Astrocyte of the cerebellum (primary cell): ENCODE results near the gene FAM222B.

Experiments
- DNase-seq: peaks from one replicate; pipeline ENCODE4 v3.0.0-alpha.2; 2011; ENCODE audit warnings: low read depth
- H3K4me3 ChIP-seq: 2 replicates; pipeline ENCODE4 v1.5.1; 2011; ENCODE audit warnings: mild to moderate bottlenecking, low read depth, low read length, moderate library complexity
- in situ Hi-C: cut with HindIII; loops from 2 replicates; pipeline ENCODE4 v1.10.0; 2017; ENCODE audit warnings: low sequenced_read_pairs
- TF ChIP-seq, protein P1 (sequence below): IDR thresholded peaks from 2 replicates; pipeline ENCODE4 v1.5.1; 2012; ENCODE audit warnings: low read length, low read depth, moderate library complexity, mild to moderate bottlenecking; ENCODE audit errors: missing control alignments

Gene FAM222B

GRCh38 chr17:28873839-28874238 is 31.2 kb upstream of the FAM222B start:
- TF ChIP-seq, protein P1, sequence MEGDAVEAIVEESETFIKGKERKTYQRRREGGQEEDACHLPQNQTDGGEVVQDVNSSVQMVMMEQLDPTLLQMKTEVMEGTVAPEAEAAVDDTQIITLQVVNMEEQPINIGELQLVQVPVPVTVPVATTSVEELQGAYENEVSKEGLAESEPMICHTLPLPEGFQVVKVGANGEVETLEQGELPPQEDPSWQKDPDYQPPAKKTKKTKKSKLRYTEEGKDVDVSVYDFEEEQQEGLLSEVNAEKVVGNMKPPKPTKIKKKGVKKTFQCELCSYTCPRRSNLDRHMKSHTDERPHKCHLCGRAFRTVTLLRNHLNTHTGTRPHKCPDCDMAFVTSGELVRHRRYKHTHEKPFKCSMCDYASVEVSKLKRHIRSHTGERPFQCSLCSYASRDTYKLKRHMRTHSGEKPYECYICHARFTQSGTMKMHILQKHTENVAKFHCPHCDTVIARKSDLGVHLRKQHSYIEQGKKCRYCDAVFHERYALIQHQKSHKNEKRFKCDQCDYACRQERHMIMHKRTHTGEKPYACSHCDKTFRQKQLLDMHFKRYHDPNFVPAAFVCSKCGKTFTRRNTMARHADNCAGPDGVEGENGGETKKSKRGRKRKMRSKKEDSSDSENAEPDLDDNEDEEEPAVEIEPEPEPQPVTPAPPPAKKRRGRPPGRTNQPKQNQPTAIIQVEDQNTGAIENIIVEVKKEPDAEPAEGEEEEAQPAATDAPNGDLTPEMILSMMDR: no peak
- H3K4me3 ChIP-seq: no peak overlapping the region
- no peak for DNase-seq
- in situ Hi-C loops: no loop called here

DNA sequence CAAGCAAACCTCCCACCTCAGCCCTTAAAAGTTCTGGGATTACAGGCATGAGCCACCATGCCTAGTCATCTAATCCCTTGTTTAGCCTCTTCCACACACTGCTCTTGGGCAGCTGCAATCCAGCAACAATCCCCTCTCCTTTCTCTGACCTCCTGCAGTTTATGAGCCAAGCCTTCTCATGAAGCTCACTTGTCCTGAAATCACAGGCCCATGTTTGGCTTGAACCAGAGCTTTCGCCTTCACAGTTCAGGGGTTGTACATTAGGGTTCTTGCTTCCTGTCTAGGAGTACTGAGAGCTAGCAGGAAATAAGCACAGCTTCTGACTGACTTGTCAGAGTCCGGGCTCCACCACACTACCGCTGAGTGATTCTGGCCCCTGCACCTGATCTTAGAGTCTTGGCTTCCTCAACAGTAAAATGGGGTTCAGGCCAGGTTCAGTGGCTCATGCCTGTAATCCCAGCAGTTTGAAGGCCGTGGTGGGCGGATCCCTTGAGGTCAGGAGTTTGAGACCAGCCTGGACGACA is 28.5 kb upstream of the FAM222B start:
- in situ Hi-C loops: no loop called here
- no peak for DNase-seq
- no peak overlapping the region for H3K4me3 ChIP-seq
- TF ChIP-seq, protein P1: no peak

DNA sequence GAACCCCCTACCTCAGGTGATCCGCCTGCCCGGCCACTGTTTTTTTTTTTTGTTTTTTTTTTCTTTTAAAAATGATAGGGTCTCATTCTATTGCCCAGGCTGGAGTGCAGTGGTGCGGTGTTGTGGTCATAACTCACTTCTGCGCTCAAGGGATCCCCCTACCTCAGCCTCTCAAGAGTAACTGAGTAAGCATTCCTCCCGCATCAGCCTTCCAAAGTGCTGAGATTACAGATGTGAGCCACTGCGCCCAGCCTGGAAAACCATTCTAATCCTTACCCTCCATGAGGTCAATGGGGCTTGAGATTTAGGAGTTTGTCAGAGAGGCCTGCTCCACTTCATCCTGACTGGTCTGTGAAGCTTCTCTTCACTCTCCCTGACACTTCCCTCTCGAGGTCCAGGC is 24.7 kb upstream of the FAM222B start:
- TF ChIP-seq, protein P1: no peak
- in situ Hi-C loops: loop anchor here (5.0 kb wide), 2 partner anchors 40 to 50 kb away; no protein-coding TSS in a partner anchor
- no peak for DNase-seq
- no peak overlapping the region for H3K4me3 ChIP-seq

DNA sequence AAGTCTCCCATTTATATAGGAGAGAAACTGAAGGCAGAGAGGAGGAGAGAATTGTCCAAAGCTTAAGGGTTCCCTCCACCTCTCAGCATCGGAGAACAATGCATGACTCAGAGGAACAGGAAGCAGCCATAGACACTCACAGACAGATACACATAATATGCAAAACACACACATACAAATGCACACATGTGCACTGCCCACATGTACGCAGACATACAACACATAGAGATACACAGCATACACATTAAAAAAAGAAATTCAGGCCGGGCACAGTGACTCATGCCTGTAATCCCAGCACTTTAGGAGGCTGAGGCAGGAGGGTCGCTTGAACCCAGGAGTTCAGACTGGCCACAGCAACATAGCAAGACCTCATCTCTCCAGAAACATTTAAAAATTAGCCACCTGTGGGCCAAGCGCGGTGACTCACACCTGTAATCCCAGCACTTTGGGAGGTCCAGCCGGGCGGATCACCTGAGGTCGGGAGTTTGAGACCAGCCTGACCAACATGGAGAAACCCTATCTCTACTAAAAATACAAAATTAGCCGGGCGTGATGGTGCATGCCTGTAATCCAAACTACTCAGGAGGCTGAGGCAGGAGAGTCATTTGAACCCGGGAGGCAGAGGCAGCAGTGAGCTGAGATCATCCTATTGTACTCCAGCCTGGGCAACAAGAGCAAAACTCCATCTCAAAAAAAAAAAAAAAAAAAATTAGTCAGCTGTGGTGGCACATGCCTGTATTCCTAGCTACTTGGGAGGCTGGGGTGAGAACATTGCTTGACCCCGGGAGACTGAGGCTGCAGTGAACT is 23.6 kb upstream of the FAM222B start:
- H3K4me3 ChIP-seq: no peak overlapping the region
- TF ChIP-seq, protein P1: no peak
- no peak for DNase-seq
- in situ Hi-C loops: loop anchor here (5.0 kb wide), 2 partner anchors 41 to 49 kb away; no protein-coding TSS in a partner anchor

DNA sequence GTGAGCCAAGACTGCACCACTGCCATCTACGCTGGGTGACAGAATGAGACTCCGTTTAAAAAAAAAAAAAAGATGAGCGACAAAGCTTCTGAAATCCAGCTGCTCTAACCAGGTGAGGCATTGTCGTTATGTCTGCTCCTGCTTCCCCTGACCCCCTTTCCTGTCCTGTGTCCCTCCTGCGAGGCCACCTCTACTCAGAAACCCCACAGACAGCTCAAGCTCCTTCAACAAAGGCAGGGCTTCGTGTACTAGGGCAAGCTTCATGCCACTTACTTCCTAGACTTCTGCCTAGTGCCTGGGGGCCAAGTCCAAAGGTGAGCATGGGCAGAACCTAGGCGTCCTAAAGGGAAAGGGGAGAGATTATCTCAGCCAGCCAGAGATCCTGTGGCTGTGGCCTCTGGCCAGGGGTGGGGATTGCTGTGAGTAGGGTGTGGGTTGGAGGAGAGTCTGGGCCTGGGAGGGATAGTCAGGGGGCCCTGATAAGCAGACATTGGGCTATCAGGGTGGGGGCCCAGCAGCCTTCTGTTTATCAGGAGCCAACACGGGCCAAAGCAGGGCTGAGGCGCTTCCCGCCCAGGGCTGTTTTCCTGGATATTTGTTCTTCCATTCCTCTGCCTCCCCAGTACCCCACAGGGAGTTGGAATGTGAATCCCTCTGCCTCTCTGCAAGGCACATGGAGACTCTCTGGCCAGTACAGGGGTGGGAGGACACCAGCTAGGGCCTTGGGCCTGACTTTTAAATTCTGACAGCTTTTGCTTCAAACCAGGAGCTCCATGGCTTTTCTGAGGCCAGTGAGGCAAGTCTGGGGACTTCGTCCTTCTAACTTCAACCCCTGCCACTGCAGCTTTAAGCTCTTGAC is 22.6 kb upstream of the FAM222B start:
- no peak for DNase-seq
- in situ Hi-C loops: loop anchor here (5.0 kb wide), 2 partner anchors 42 to 48 kb away; no protein-coding TSS in a partner anchor
- TF ChIP-seq, protein P1: no peak
- H3K4me3 ChIP-seq: no peak overlapping the region

DNA sequence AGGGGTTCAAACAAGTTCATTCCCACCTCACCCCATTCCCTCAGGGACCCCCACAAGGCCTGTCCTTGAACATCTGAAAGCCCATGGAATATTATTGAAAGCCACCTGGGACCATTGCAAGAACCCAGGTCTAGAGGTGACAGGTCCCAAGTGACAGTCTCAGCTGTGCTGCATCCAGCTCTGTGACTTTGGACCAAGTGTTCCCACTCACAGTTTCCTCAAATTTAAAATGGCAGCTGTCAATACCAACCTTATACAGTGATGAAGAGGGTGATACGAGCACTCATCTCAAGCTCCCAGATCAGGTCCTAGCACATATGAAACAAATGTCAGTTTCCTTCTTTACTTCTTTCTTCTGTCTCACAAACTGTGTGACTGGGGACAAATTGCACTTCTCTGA is 21.4 kb upstream of the FAM222B start:
- in situ Hi-C loops: no loop called here
- no peak for DNase-seq
- TF ChIP-seq, protein P1: no peak
- no peak overlapping the region for H3K4me3 ChIP-seq
